ENCODE results near the gene SCUBE3.

Gene SCUBE3

GRCh38 chr6:35181933-35182612, 31.7 kb upstream of the SCUBE3 start:
- DNase-seq (ENCODE audit: low spot score) = no peak

GRCh38 chr6:35183281-35183680, 30.5 kb upstream of the SCUBE3 start:
- no peak for DNase-seq (ENCODE audit: low spot score)

GRCh38 chr6:35183935-35184334, 29.8 kb upstream of the SCUBE3 start:
- DNase-seq (ENCODE audit: low spot score) = no peak

GRCh38 chr6:35184580-35185301, 29.0 kb upstream of the SCUBE3 start:
- no peak for DNase-seq (ENCODE audit: low spot score)

GRCh38 chr6:35185302-35185681, 28.5 kb upstream of the SCUBE3 start:
- DNase-seq (ENCODE audit: low spot score) = no peak

- no peak for DNase-seq (ENCODE audit: low spot score)
These were observed 27.8 kb upstream of the SCUBE3 start for GRCh38 chr6:35185971-35186370.

- DNase-seq (ENCODE audit: low spot score) = no peak
These were observed 27.2 kb upstream of the SCUBE3 start for GRCh38 chr6:35186571-35186970.

GRCh38 chr6:35188886-35189285, 24.9 kb upstream of the SCUBE3 start:
- DNase-seq (ENCODE audit: low spot score) = no peak

GRCh38 chr6:35190306-35190705, 23.4 kb upstream of the SCUBE3 start:
- no peak for DNase-seq (ENCODE audit: low spot score)

- DNase-seq (ENCODE audit: low spot score) = peak; percentile 13
These were observed 21.9 kb upstream of the SCUBE3 start for GRCh38 chr6:35191889-35192288.

GRCh38 chr6:35192301-35192860, 21.4 kb upstream of the SCUBE3 start:
- no peak for DNase-seq (ENCODE audit: low spot score)

DNA sequence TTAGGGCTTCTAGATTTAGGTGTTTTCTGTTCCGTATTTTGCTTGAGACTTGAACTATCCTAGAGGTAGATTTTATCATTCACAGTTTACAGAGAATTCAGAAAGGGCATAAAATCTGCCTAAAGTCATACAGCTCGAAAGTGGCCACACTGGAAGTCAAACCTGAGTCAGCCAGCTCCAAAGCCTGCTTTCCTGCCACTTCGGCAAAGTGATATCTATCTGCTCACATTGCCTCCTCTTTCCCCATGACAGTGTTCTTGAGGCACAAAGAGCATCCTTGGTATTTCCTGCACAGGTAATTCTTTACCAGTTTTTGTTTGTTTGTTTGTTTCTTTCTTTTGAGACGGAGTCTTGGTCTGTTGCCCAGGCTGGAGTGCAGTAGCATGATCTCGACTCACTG, 19.4 kb upstream of the SCUBE3 start:
- DNase-seq (ENCODE audit: low spot score) = no peak

DNA sequence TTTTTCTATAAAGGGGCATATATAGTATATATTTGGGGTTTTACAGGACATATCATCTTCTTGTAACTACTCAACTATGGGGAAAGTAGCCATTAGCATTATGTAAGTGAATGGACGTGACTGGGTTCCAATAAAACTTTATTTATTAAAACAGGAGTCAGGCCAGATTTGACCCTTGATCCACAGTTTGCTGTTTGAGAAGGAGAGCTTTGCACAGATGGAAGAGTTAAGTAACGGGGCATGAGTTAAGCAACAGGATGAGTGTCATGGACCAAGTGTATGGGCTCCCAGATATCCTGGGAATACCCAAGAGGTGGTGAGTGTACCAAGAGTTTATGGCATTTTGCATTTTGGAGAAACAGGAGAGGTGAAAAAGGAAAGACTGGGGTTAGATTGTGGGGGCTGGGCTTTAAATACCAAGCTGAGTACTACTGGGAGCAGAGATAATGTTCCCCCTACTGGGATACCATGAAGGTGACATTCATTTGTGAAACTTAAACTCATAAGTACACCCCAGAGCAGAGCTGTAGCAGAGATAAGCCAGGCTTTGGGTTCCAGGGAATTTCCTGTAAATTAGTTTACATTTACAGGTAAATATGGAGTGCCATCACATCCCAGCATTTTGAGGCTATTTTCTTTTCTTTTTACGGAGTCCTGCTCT, 18.5 kb upstream of the SCUBE3 start:
- no peak for DNase-seq (ENCODE audit: low spot score)

- no peak for DNase-seq (ENCODE audit: low spot score)
These were observed 16.6 kb upstream of the SCUBE3 start for GRCh38 chr6:35197196-35197595.

GRCh38 chr6:35199866-35200265, 13.9 kb upstream of the SCUBE3 start:
- no peak for DNase-seq (ENCODE audit: low spot score)

GRCh38 chr6:35202066-35202546, 11.7 kb upstream of the SCUBE3 start:
- no peak for DNase-seq (ENCODE audit: low spot score)

DNA sequence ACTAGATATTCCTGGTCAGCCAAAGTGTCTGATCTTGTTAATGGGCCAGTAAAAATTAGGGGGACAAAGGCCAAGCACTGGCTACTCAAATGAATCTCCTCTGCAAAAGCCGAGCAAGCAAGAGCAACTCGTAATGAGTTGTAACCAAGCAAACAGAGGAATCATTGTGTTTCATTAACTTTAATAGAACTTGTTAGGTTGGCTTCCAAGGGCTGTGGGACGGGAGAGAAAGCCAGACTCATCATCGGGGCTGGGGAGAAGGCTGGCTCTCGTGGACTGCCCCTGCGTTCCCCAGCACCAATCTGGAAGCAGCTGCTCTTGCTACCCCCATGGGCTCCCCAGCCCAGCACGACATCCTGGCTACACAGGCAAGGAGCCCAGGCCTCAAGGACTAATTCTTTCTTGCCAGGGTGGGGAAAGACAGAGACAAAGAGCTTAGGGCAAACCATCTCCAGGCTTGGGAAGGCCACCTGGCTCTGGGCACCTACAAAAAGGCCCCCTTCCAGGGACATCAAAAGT, 10.5 kb upstream of the SCUBE3 start:
- no peak for DNase-seq (ENCODE audit: low spot score)

DNA sequence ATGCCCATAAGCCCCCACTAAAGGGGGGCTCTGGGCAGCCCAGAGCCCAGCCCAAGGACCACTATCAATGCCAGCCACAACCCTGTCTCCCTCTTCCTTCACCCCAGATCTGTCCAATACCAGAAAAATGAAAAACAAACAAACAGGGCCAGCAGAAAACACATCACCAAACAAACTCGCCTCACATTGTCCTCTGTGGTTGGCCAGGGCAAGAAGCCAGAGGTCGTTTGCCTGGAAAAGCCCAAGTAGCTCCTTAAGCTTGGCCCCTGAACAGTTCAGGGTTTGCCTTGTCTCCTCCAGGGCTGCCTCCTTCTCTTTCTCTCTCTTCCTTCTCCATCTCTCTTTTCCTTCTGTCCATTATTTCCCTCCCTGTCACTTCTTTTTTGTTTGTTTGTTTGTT, 10.1 kb upstream of the SCUBE3 start:
- no peak for DNase-seq (ENCODE audit: low spot score)

DNA sequence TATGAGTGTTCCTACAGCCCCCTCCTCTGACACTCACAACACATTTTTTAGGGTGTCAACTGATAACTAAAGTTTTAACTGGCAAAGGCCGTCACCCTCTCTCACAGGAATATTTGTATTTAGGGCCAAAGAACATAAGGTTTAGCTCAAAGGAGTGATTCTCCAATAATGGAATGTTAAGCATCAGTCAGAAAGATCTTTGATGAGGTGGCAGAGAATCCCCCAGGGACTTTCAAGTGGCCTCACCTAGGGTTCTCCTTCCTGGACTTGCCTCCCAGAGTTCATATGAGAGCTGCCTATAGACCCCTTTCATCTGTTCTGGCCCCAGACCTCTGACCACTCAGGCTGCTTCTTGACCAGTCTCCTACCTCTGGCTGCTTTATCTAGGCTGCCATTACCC, 7.4 kb upstream of the SCUBE3 start:
- DNase-seq (ENCODE audit: low spot score) = no peak

GRCh38 chr6:35208419-35208818, 5.3 kb upstream of the SCUBE3 start:
- DNase-seq (ENCODE audit: low spot score) = no peak

GRCh38 chr6:35209081-35209480, 4.7 kb upstream of the SCUBE3 start:
- no peak for DNase-seq (ENCODE audit: low spot score)

DNA sequence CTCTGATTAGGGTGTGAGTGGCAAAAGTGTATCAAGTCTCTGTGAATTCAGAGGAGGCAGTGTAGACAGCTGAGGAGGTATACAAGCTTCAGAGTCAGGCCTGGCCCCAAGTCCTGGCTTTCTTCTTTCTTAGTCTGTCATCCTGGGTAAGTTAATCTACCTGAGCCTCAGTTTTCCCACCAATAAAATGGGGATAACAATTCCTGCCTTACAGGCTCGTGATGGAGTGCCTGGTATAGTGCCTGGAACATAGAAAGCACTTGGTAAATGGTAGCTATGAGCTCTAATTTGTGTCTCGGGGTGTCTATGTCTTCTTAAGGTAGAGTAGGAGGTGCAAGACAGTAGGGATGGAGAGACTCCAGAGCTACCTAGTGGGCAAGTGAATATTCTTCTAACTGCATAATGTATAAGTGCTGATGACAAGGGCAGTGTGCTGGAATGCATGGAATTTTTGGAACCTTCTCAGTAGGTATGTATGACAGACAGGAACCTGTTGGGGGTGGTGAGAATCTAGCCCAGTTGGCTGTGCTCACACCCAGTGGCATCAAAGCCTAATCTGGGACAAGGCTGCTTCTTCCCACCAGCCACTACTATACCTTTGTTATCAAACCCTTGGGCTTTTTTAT, 4.0 kb upstream of the SCUBE3 start:
- no peak for DNase-seq (ENCODE audit: low spot score)

Data from CD4-positive, alpha-beta T cell treated with Interleukin-15 for 4 hours (primary cell).